HCT116 (cell line): ENCODE data around the gene EPN1. TPM values are rescaled to one million over a fixed set of nuclear protein-coding genes. Genes with fewer than 3 reads are reported as not detected.

Experiments
- ATAC-seq: fragments of 200-7000 bp; cut with Tn5 transposase; 2 replicates; pipeline ENCODE4 v1.9.1; 2020; ENCODE audit warnings: mild to moderate bottlenecking, moderate library complexity
- BruUV-seq: library from RNA; stranded (reverse); fragments of 400-500 nt; replicated peaks from 2 replicates; lab custom pipeline; 2021; lab: Mats Ljungman, UMichigan
- CTCF ChIA-PET: fragments of 300-600 bp; sonication (Branson Sonifier 250); formaldehyde crosslinking; loops from one replicate; lab custom pipeline; 2021; ENCODE audit warnings: antibody characterized with exemption; lab: Charles Lee
- POLR2A ChIA-PET: fragments of 300-600, 350-600 bp; sonication (Branson Sonifier 250); formaldehyde crosslinking; loops from one replicate; lab custom pipeline; 2021; ENCODE audit warnings: antibody characterized with exemption; lab: Charles Lee
- RAD21 ChIA-PET, 2 experiments: fragments of 300-600 bp; sonication (Branson Sonifier 250); formaldehyde crosslinking; loops; one replicate each; lab custom pipeline; 2023; ENCODE audit warnings: low total read pairs in 2 of 2; ENCODE audit not compliant: uncharacterized antibody in 2 of 2, unreplicated experiment in 2 of 2, low non-redundant PET in 1 of 2; lab: Charles Lee
- DNase-seq: peaks from one replicate; pipeline ENCODE4 v3.0.0-alpha.2; 2010; ENCODE audit warnings: low read depth, low spot score
- H2AFZ ChIP-seq: fragments of 200-600 bp; shearing (Covaris generic), sonication (generic); 2 replicates; pipeline ENCODE4 v1.6.1; 2017; ENCODE audit warnings: low read depth, mixed run types, mixed read lengths, antibody characterized with exemption, low read length; ENCODE audit not compliant: poor library complexity, severe bottlenecking
- H3K27ac ChIP-seq: 2 replicates; pipeline ENCODE4 v1.5.1; 2012; ENCODE audit warnings: low read depth, low read length
- H3K27me3 ChIP-seq: fragments of 200-600 bp; sonication (generic); 2 replicates; pipeline ENCODE4 v1.6.1; 2016; ENCODE audit warnings: mixed run types, low read length, mixed read lengths; ENCODE audit not compliant: insufficient read depth
- H3K36me3 ChIP-seq, 2 experiments: fragments of 200-500 bp in 1 of 2; fragments of 200-600 bp in 1 of 2; sonication (Bioruptor generic) in 1 of 2; sonication (generic) in 1 of 2; 2 replicates each; pipeline versions ENCODE4 v1.5.1 to v1.6.1; 2014 to 2016; ENCODE audit warnings: low read length in 2 of 2, inconsistent platforms in 1 of 2, mixed read lengths in 1 of 2, mixed run types in 1 of 2; ENCODE audit not compliant: insufficient read depth in 2 of 2, control insufficient read depth in 1 of 2
- H3K4me1 ChIP-seq, 2 experiments: fragments of 200-600 bp in 1 of 2; sonication (generic) in 1 of 2; 2 replicates each; pipeline versions ENCODE4 v1.5.1 to v1.6.1; 2012 to 2017; ENCODE audit warnings: low read length in 2 of 2, inconsistent platforms in 1 of 2, mild to moderate bottlenecking in 1 of 2, mixed read lengths in 1 of 2, mixed run types in 1 of 2, moderate library complexity in 1 of 2; ENCODE audit not compliant: insufficient read depth in 2 of 2, control insufficient read depth in 1 of 2
- H3K4me2 ChIP-seq: fragments of 200-600 bp; sonication (generic); 2 replicates; pipeline ENCODE4 v1.6.1; 2017; ENCODE audit warnings: mixed run types, low read length, mixed read lengths
- H3K4me3 ChIP-seq, 2 experiments: fragments of 200-600 bp in 1 of 2; sonication (generic) in 1 of 2; replicated peaks in 1 of 2; 2 replicates each; pipeline ENCODE4 v1.5.1; 2011 to 2016; ENCODE audit warnings: low read length in 2 of 2, control low read depth in 1 of 2, low read depth in 1 of 2, mild to moderate bottlenecking in 1 of 2, mixed read lengths in 1 of 2, mixed run types in 1 of 2
- H3K79me2 ChIP-seq: fragments of 200-600 bp; sonication (generic); 2 replicates; pipeline ENCODE4 v1.6.1; 2017; ENCODE audit warnings: mild to moderate bottlenecking, mixed run types, low read length, moderate library complexity, mixed read lengths; ENCODE audit not compliant: insufficient read depth
- H3K9ac ChIP-seq: fragments of 200-600 bp; sonication (generic); 2 replicates; pipeline ENCODE4 v1.6.1; 2016; ENCODE audit warnings: low read length, mixed read lengths
- H3K9me2 ChIP-seq: fragments of 200-600 bp; sonication (generic), shearing (Covaris generic); 2 replicates; pipeline ENCODE4 v1.6.1; 2017; ENCODE audit warnings: mixed run types, mild to moderate bottlenecking, moderate library complexity; ENCODE audit not compliant: insufficient read depth
- H3K9me3 ChIP-seq, 2 experiments: fragments of 200-500 bp in 1 of 2; fragments of 200-600 bp in 1 of 2; sonication (Bioruptor generic) in 1 of 2; sonication (generic) in 1 of 2; 2 replicates each; pipeline ENCODE4 v1.6.1; 2014 to 2017; ENCODE audit warnings: low read length in 2 of 2, mixed read lengths in 2 of 2, inconsistent platforms in 1 of 2, low read depth in 1 of 2, mild to moderate bottlenecking in 1 of 2, mixed run types in 1 of 2, moderate library complexity in 1 of 2; ENCODE audit not compliant: control insufficient read depth in 1 of 2, insufficient read depth in 1 of 2
- H4K20me1 ChIP-seq: fragments of 200-600 bp; sonication (generic), shearing (Covaris generic); 2 replicates; pipeline ENCODE4 v1.6.1; 2017; ENCODE audit warnings: mixed run types, mild to moderate bottlenecking, moderate library complexity; ENCODE audit not compliant: insufficient read depth
- EZH2 ChIP-seq: fragments of 200-600 bp; sonication (generic); IDR thresholded peaks from 2 replicates; pipeline ENCODE4 v1.6.1; 2017; ENCODE audit warnings: antibody characterized with exemption, mixed run types
- POLR2AphosphoS5 ChIP-seq: IDR thresholded peaks from 2 replicates; pipeline ENCODE4 v1.6.1; 2011; ENCODE audit warnings: mild to moderate bottlenecking, low read depth, low read length, moderate library complexity
- RAD21 ChIP-seq: IDR thresholded peaks from 2 replicates; pipeline ENCODE4 v1.6.1; 2012; ENCODE audit warnings: low read depth, mild to moderate bottlenecking
- SIN3A ChIP-seq: IDR thresholded peaks from 2 replicates; pipeline ENCODE4 v1.6.1; 2012; ENCODE audit warnings: low read depth
- SP1 ChIP-seq: IDR thresholded peaks from 2 replicates; pipeline ENCODE4 v1.6.1; 2012; ENCODE audit warnings: low read depth
- SRF ChIP-seq: IDR thresholded peaks from 2 replicates; pipeline ENCODE4 v1.6.1; 2012; ENCODE audit warnings: low read depth
- TCF7L2 ChIP-seq: IDR thresholded peaks from 2 replicates; pipeline ENCODE4 v1.7.0; 2011; ENCODE audit warnings: borderline replicate concordance, inconsistent platforms; ENCODE audit not compliant: insufficient read depth, insufficient read length; ENCODE audit errors: extremely low read depth
- ZNF274 ChIP-seq: fragments of 200-500 bp; sonication (Bioruptor generic); IDR thresholded peaks from 2 replicates; pipeline ENCODE4 v1.6.1; 2014; ENCODE audit warnings: mild to moderate bottlenecking, low read depth, low read length, inconsistent platforms
- intact Hi-C: fragments of 100-400 bp; cut with micrococcal nuclease; formaldehyde crosslinking; loops from 2 replicates; pipeline ENCODE4 v1.10.0; 2022
- total RNA-seq: library from RNA; stranded (reverse); gene quantifications from one replicate; pipeline ENCODE4 v1.2.1, GENCODE V29; 2021; ENCODE audit not compliant: unreplicated experiment
- TF ChIP-seq, protein P1 (sequence below): IDR thresholded peaks from 2 replicates; pipeline ENCODE4 v1.6.1; 2012
- TF ChIP-seq, protein P2 (sequence below): IDR thresholded peaks from 2 replicates; pipeline ENCODE4 v1.6.1; 2011; ENCODE audit warnings: mild to moderate bottlenecking, low read length, moderate library complexity; ENCODE audit not compliant: insufficient replicate concordance; ENCODE audit errors: extremely low read depth
- TF ChIP-seq, protein P3 (sequence below): IDR thresholded peaks from 2 replicates; pipeline ENCODE4 v1.6.1; 2012

Gene EPN1
- total RNA-seq, 1 experiment from 2014 or later, result 122 TPM

DNA sequence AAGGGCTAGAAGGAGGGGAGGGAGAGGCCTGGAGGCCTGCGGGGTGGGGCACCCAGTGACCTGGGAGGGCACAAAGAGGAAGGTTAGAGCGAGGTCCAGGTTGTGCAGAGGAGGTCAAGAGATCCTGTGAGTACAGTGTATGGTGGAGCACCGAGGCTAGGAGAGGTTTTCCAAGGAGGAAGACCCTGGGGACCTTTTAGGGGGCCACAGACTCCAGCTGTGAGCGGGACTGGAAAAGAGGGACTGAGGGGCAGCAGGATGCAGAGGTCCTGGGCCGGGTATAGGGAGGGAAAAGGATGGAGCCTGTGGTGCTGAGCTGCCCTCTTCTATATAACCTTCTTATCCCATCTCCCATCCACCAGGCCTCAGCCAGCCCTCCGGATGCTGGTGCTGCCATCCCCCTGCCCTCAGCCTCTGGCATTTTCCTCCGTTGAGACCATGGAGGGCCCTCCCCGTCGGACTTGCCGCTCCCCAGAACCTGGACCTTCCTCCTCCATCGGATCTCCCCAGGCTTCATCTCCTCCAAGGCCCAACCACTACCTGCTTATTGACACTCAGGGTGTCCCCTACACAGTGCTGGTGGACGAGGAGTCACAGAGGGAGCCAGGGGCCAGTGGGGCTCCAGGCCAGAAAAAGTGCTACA, 30.7 kb upstream of the EPN1 start (continued):
- TF ChIP-seq, protein P1, sequence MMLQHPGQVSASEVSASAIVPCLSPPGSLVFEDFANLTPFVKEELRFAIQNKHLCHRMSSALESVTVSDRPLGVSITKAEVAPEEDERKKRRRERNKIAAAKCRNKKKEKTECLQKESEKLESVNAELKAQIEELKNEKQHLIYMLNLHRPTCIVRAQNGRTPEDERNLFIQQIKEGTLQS, result no peak
- no peak for TF ChIP-seq ZNF274
- TF ChIP-seq POLR2AphosphoS5, result no peak
- no peak for TF ChIP-seq SIN3A
- TF ChIP-seq RAD21, result no peak
- no peak for TF ChIP-seq TCF7L2

DNA sequence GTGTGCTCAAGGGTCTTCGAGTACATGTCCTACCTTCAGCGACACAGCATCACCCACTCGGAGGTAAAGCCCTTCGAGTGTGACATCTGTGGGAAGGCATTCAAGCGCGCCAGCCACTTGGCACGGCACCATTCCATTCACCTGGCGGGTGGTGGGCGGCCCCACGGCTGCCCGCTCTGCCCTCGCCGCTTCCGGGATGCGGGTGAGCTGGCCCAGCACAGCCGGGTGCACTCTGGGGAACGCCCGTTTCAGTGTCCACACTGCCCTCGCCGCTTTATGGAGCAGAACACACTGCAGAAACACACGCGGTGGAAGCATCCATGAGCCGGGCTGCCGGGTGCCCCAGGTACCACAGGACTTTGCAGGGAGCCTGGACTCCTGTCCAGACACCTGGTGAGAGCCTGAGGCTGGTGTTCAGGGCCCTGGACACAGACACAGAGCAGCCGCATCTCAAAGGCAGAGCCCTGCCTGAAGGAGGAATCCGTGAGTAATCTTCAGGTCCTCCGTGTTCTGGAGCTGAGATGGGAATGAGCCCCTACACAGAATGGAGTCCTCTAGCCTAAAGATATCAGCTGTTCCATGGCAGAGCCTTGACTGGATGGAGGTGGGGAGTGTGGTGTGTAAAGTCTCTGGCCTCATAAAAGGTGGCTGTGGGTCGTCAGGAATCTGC, 30.0 kb upstream of the EPN1 start:
- Histone ChIP-seq H3K9ac (peak overlapping the region; percentile 99), H3K4me3 (peak overlapping the region; percentile 94 to 97)
- POLR2A ChIA-PET, result interaction anchor here (1.4 kb wide), 1 partner anchor 10 kb away, joined by 3 read pairs; the partner anchor contains the start of gene U2AF2

More for the DNA sequence above, 30.0 kb upstream of the EPN1 start:
- intact Hi-C loops, result no loop called here
- Histone ChIP-seq H3K27ac (peak overlapping the region; percentile 96), H3K9me2 (no peaks in the 10 kb centered on the region), H3K4me2 (peak overlapping the region; percentile 75), H3K79me2 (peaks cover 48% of the 10 kb centered on the region), H2AFZ (no peak overlapping the region), H3K27me3 (no peaks in the 10 kb centered on the region), H4K20me1 (no peaks in the 10 kb centered on the region), H3K4me1 (peaks cover 10 to 34% of the 10 kb centered on the region in 2 experiments; a peak in 3 of 4 replicates), H3K36me3 (peaks cover 10 to 12% of the 10 kb centered on the region in 2 experiments; a peak in 3 of 4 replicates), H3K9me3 (no peaks in the 10 kb centered on the region)
- no peak for ATAC-seq
- TF ChIP-seq, protein P2, sequence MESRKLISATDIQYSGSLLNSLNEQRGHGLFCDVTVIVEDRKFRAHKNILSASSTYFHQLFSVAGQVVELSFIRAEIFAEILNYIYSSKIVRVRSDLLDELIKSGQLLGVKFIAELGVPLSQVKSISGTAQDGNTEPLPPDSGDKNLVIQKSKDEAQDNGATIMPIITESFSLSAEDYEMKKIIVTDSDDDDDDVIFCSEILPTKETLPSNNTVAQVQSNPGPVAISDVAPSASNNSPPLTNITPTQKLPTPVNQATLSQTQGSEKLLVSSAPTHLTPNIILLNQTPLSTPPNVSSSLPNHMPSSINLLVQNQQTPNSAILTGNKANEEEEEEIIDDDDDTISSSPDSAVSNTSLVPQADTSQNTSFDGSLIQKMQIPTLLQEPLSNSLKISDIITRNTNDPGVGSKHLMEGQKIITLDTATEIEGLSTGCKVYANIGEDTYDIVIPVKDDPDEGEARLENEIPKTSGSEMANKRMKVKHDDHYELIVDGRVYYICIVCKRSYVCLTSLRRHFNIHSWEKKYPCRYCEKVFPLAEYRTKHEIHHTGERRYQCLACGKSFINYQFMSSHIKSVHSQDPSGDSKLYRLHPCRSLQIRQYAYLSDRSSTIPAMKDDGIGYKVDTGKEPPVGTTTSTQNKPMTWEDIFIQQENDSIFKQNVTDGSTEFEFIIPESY, result no peak
- no peak for TF ChIP-seq ZNF274
- TF ChIP-seq EZH2, result no peak
- no peak for TF ChIP-seq TCF7L2
- no peak for TF ChIP-seq SP1
- TF ChIP-seq SRF, result no peak
- TF ChIP-seq, protein P3, sequence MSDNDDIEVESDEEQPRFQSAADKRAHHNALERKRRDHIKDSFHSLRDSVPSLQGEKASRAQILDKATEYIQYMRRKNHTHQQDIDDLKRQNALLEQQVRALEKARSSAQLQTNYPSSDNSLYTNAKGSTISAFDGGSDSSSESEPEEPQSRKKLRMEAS, result no peak
- CTCF ChIA-PET, result interaction anchor here (0.6 kb wide), 1 partner anchor 8 kb away, joined by 3 read pairs; no protein-coding TSS in a partner anchor
- RAD21 ChIA-PET, result no interaction called here
- DNase-seq, result no peak
- TSS peak; percentile 46 for BruUV-seq
